T follicular helper cell (primary cell): ENCODE data around the gene PEX5.
A peak's percentile ranks its signal among the peaks of the same experiment; 100 is the strongest.
"Not testable (repeated sequence)": the region's sequence is repeated elsewhere in the genome, so short reads cannot be mapped to it uniquely, and the experiment has no call there.

Experiments
- DNase-seq: peaks from one replicate; pipeline ENCODE4 v3.0.0-alpha.2; 2020; ENCODE audit warnings: low read depth

PEX5 gene

GRCh38 chr12:7160183-7160582 is 29.3 kb upstream of the PEX5 start:
- no peak for DNase-seq

GRCh38 chr12:7161327-7161726 is 28.2 kb upstream of the PEX5 start:
- no peak for DNase-seq

- no peak for DNase-seq
Measured at GRCh38 chr12:7161811-7162210, 27.7 kb upstream of the PEX5 start.

DNA sequence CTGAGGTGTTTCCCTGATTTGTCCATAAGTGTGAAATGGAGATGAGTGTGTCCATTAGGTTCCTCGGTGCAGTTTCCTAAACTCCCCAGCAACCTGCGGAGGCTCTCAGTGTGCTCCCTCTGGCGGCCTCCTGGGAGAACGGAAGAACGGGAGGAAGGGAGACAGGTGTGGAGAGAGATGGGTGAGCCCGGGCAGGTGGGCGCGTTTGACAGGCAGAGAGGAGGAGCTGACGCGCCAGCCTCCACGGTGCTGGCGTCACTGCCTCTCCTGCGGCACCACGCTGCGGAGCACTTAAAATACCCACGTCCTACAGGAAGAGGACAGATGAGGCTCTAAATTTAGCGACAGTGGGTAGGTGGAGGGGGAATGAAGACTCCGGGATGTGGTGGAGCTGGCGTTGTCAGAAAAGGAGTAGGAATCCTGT is 26.8 kb upstream of the PEX5 start:
- DNase-seq, result peak; percentile 6

- no peak for DNase-seq
Measured at GRCh38 chr12:7169951-7170350, 19.5 kb upstream of the PEX5 start.

DNA sequence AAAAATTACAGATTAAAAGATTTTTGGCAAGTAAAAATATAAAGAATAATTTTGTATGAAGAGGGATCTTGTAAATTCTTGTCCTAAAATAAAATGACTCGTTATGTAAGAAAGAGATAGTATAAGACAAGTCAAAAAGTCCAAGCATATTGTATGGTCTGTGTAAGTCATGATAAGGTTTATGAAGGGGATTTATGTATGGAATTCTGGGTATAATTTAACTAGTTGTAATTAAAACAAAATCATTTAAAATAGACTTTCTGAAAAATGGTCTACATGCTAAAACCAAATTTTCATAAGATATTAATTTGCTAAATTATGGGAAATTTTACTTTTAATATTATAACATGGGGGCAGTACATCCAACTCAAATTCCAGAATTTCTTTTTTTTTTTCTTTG is 17.6 kb upstream of the PEX5 start:
- no peak for DNase-seq

DNA sequence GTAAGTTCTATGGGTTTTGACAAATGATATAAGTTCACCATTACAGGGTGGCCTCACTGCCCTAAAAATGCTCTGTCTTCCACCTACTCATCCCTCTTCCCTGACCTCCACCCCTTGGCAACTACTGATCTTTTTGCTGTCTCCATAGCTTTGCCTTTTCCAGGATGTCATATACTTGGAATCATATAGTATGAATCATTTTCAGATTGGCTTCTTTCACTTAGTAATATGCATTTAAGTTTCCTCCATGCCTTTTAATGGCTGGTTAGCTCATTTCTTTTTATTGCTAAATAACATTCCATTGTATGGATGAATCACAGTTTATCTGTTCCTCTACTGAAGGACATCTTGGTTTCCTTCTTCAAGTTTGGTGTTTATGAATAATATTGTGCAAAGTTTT is 14.0 kb upstream of the PEX5 start:
- no peak for DNase-seq

DNA sequence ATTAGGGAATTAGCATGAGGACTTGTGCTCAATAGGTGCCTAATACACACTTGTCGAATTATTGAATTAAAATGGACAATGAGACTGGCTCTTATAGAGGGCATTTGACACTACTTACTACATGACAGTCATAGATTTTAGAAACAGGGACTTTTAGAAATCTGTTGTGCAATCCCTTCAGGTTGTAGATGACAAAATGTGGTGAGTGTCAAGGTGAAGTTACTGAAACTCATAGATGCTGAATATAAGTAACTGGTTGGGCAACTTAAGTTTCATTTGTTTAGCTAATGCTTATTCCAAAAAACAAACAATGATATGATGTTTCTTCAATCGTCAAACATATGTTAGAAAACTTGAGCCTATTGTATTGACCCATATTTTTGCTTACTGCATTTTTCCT is 12.9 kb upstream of the PEX5 start:
- no peak for DNase-seq

DNA sequence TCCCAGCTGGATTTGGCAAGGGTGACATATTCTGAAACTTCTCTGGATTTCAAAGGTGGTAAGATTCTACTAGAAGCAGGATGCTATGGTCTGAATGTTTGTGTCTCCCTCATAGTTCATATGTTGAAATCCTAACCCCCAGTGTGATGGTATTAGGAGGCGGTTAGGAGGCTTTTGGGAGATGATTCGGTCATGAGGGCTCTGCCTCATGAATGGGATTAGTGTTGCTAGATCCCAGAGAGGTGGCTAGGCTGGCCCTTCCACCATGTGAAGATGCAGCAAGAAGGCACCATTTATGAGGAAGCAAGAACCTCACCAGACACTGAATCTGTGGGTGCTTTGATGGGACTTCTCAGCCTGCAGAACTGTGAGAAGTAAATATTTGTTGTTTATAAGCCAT is 11.0 kb upstream of the PEX5 start:
- DNase-seq, result no peak

GRCh38 chr12:7180685-7181084 is 8.8 kb upstream of the PEX5 start:
- DNase-seq, result no peak

- not testable (repeated sequence) for DNase-seq
Measured at GRCh38 chr12:7186058-7186457, 3.4 kb upstream of the PEX5 start.

DNA sequence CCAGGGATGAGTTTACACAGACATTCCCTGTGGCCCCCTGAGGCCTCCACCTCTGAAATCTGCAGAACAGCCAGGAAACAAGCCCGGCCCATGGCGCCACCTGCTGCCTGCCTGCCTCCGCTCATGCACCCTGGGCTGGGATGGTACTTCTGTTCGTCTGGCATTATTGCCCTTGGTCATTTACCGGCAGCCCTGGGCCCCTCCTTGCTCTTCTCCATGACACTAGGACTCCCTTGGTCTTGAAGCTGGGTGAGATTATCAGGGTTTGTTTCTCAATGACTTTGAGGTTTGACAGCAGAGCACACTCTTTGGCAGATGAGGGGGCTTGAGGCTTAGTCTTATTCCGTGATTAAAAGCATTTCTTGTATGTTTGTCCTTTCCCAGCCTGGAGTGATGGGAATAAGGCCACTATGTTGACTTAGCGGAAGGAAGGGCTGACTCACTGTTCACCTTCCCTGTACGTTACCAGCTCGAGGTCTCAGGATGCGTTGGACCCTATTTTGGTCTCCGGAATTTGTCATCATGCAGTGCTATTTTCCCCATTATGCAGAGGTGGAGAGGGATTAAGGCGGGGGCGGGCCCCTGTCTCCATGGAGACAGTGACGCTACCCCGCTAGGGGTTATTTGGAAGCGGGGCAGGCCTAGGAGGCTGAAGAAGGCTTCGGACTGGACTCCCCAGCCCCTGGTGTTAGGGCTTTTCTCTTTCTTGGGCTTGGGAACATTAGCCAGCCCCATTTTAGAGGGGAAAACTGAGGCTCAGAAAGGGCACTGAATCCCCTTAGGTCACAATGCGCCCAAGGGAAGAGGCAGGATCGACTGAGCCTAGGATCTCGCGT is 706 bp upstream of the PEX5 start:
- peak; percentile 45 for DNase-seq

DNA sequence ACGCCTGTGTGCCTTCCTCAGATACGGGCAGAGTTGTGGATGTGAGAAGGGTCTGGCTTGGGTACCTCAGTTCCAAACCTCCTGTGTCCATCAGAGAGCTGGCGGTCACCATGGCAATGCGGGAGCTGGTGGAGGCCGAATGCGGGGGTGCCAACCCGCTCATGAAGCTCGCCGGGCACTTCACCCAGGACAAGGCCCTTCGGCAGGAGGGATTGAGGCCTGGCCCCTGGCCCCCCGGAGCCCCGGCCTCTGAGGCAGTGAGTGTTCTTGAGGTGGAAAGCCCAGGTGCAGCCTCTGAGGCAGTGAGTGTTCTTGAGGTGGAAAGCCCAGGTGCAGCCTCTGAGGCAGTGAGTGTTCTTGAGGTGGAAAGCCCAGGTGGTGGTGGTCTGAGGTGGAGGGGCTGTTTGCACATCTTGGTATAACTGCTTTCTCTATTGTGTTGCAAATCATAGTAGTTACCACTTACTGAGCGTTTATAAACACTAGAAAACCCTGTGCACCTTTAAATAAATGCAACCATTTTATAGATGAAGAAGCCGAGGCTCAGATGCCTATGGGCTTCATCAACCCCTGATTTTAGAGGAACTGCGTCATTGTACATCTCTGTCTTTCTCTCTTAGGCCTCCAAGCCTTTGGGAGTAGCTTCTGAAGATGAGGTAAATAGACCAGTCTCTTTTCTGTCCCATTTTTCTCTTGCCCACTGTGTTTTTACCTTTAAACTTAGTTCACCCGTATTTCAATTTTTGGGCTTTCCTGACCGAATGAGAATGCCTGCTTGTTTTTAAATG is 976 bp downstream of the PEX5 start:
- no peak for DNase-seq

DNA sequence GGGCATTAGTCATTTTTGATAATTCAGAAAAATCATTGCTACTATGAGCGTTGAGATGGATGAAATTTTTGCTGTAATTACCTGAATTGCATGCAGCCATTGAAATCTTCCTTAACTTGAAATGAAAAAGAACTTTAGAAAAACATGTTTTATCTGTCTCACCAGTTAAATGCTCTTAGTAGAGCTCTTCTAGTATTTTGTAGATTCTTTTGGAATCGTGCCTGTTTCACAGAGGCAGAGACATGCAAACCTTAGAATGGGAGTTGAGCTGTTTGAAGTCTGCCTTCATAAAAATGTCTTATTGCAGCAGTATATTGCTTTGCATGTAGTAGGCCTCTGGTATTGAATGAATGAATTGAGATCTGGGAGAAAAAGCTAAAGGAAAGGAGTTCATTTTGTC is 4.2 kb downstream of the PEX5 start:
- DNase-seq, result no peak

- no peak for DNase-seq
Measured at GRCh38 chr12:7197841-7198240, 8.4 kb downstream of the PEX5 start.

DNA sequence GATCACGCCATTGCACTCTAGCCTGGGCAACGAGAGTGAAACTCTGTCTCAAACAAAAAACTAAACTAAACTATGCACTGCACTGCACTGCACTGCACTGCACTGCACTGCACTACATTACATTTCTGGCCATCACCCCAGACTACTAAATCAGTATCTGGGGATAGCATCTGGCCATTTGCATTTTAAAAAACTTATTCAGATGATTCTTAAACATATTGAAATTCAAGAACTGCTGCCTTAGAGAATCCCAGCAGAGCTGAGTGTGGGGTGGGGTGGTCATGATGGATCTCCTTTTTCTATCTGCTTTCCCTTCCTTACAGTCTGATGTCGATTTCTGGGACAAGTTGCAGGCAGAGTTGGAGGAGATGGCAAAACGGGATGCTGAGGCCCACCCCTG is 13.6 kb downstream of the PEX5 start:
- DNase-seq, result no peak

DNA sequence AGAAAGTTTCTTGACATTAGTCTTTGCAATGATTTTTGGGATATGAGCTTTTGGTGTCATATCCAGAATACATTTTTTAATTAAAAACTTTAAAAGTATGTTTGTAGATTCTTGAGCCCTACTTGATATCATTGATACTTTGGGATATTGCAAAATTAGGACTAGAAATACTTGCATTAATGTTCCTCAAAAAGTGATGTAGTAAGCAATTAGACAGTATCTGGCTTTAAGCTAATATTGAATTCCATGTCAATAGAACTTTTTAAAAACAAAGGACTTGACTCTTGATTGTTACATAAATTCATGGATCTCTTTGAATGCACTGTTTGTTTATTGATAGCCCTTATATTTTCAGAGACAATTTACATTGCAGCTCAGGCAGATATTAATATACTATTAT is 15.6 kb downstream of the PEX5 start:
- DNase-seq, result no peak

GRCh38 chr12:7206691-7207090 is 17.2 kb downstream of the PEX5 start:
- no peak for DNase-seq

DNA sequence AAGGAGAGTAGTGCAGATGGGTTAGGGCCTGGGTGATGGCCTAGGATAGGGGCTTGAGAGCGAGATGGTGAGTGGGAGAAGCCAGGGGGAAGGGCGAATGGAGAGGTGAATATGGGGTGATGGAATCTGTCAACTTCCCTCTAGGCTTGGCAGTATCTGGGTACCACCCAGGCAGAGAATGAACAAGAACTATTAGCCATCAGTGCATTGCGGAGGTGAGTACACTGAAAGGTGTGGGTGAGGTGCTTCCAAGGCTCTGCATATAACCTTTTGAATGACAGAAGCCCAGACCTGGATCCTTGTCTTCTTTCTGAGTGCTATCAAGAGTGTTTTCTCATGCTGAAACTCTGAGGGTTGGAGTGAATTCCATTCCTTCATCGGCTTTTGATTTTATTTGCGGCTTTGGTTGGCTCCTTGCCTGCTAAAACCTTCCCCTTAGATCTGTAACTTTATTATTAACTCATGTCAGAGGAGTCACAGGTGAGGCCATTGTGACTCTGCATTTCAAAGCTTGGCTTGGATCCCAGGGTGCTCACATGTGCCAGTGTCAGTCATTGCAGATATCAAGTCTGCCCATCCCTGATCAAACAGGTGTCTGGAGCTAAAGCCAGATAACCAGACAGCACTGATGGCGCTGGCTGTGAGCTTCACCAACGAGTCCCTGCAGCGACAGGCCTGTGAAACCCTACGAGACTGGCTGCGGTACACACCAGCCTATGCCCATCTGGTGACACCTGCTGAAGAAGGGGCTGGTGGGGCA is 18.6 kb downstream of the PEX5 start:
- DNase-seq, result no peak

- DNase-seq, result no peak
Measured at GRCh38 chr12:7209958-7210357, 20.5 kb downstream of the PEX5 start.

- no peak for DNase-seq
Measured at GRCh38 chr12:7210642-7211151, 21.2 kb downstream of the PEX5 start.

GRCh38 chr12:7212678-7213077 is 23.2 kb downstream of the PEX5 start:
- no peak for DNase-seq
